CD4-positive, alpha-beta T cell treated with Interferon gamma for 1 hour (primary cell): ENCODE data around the gene UBA7.
"Not testable (repeated sequence)": the region's sequence is repeated elsewhere in the genome, so short reads cannot be mapped to it uniquely, and the experiment has no call there.

Source experiments
- DNase-seq: peaks from one replicate; pipeline ENCODE4 v3.0.0-alpha.2; 2020

UBA7 gene

GRCh38 chr3:49781415-49782199 is 32.1 kb downstream of the UBA7 start:
- no peak for DNase-seq

- DNase-seq: not testable (repeated sequence)
Observed at GRCh38 chr3:49780975-49781365, 32.8 kb downstream of the UBA7 start.

GRCh38 chr3:49780080-49780974 is 33.4 kb downstream of the UBA7 start:
- no peak for DNase-seq

GRCh38 chr3:49779358-49780079 is 34.2 kb downstream of the UBA7 start:
- DNase-seq: no peak

- DNase-seq: not testable (repeated sequence)
Observed at GRCh38 chr3:49776101-49776500, 37.7 kb downstream of the UBA7 start.

- DNase-seq: no peak
Observed at GRCh38 chr3:49775538-49775937, 38.2 kb downstream of the UBA7 start.

GRCh38 chr3:49772703-49773102 is 41.0 kb downstream of the UBA7 start:
- no peak for DNase-seq

- no peak for DNase-seq
Observed at GRCh38 chr3:49771340-49771938, 42.3 kb downstream of the UBA7 start.

- no peak for DNase-seq
Observed at GRCh38 chr3:49769926-49770325, 43.8 kb downstream of the UBA7 start.

- no peak for DNase-seq
Observed at GRCh38 chr3:49769286-49769915, 44.4 kb downstream of the UBA7 start.

GRCh38 chr3:49763981-49764380 is 49.8 kb downstream of the UBA7 start:
- no peak for DNase-seq

- DNase-seq: no peak
Observed at GRCh38 chr3:49761661-49762060, 52.1 kb downstream of the UBA7 start.

GRCh38 chr3:49759226-49759625 is 54.5 kb downstream of the UBA7 start:
- no peak for DNase-seq

GRCh38 chr3:49757197-49757596 is 56.6 kb downstream of the UBA7 start:
- no peak for DNase-seq

- no peak for DNase-seq
Observed at GRCh38 chr3:49756036-49756435, 57.7 kb downstream of the UBA7 start.
